Measurements from ENCODE around the gene TGFBR3. TPM values are rescaled to one million over a fixed set of nuclear protein-coding genes. Genes with fewer than 3 reads are reported as not detected.
A peak's percentile ranks its signal among the peaks of the same experiment; 100 is the strongest.

TGFBR3 gene
- total RNA-seq, 1 donor from 2014 or later: 25.8 TPM

GRCh38 chr1:91803847-91804545, 82.0 kb downstream of the TGFBR3 start:
- peak in 1 of 2 donors; percentile 75 for DNase-seq (ENCODE audit: low read depth in 2 of 2)

- DNase-seq (ENCODE audit: low read depth in 2 of 2): no peak
Measured at GRCh38 chr1:91803123-91803522, 82.8 kb downstream of the TGFBR3 start.

- DNase-seq (ENCODE audit: low read depth in 2 of 2): no peak
Measured at GRCh38 chr1:91801496-91802115, 84.3 kb downstream of the TGFBR3 start.

- DNase-seq (ENCODE audit: low read depth in 2 of 2): no peak
Measured at GRCh38 chr1:91799863-91800262, 86.1 kb downstream of the TGFBR3 start.

GRCh38 chr1:91799159-91799558, 86.8 kb downstream of the TGFBR3 start:
- DNase-seq (ENCODE audit: low read depth in 2 of 2): no peak

GRCh38 chr1:91798740-91799139, 87.2 kb downstream of the TGFBR3 start:
- DNase-seq (ENCODE audit: low read depth in 2 of 2): no peak

- no peak for DNase-seq (ENCODE audit: low read depth in 2 of 2)
Measured at GRCh38 chr1:91798241-91798648, 87.7 kb downstream of the TGFBR3 start.

GRCh38 chr1:91797164-91797563, 88.8 kb downstream of the TGFBR3 start:
- DNase-seq (ENCODE audit: low read depth in 2 of 2): no peak

GRCh38 chr1:91796390-91796654, 89.6 kb downstream of the TGFBR3 start:
- DNase-seq (ENCODE audit: low read depth in 2 of 2): no peak

- peak in 1 of 2 donors; percentile 77 for DNase-seq (ENCODE audit: low read depth in 2 of 2)
Measured at GRCh38 chr1:91795591-91796389, 90.2 kb downstream of the TGFBR3 start.

GRCh38 chr1:91793877-91794276, 92.1 kb downstream of the TGFBR3 start:
- no peak for DNase-seq (ENCODE audit: low read depth in 2 of 2)

GRCh38 chr1:91793189-91793588, 92.8 kb downstream of the TGFBR3 start:
- no peak for DNase-seq (ENCODE audit: low read depth in 2 of 2)

- peak; percentile 47 to 84 for DNase-seq (ENCODE audit: low read depth in 2 of 2)
Measured at GRCh38 chr1:91792489-91793071, 93.4 kb downstream of the TGFBR3 start.

GRCh38 chr1:91791691-91792488, 94.1 kb downstream of the TGFBR3 start:
- DNase-seq (ENCODE audit: low read depth in 2 of 2): no peak

- peak in 1 of 2 donors; percentile 41 for DNase-seq (ENCODE audit: low read depth in 2 of 2)
Measured at GRCh38 chr1:91791103-91791502, 94.8 kb downstream of the TGFBR3 start.

- DNase-seq (ENCODE audit: low read depth in 2 of 2): peak in 1 of 2 donors; percentile 79
Measured at GRCh38 chr1:91790392-91790791, 95.6 kb downstream of the TGFBR3 start.

GRCh38 chr1:91789273-91789997, 96.5 kb downstream of the TGFBR3 start:
- no peak for DNase-seq (ENCODE audit: low read depth in 2 of 2)

GRCh38 chr1:91787919-91788318, 98.0 kb downstream of the TGFBR3 start:
- no peak for DNase-seq (ENCODE audit: low read depth in 2 of 2)

GRCh38 chr1:91784616-91785015, 101.3 kb downstream of the TGFBR3 start:
- peak; percentile 24 to 38 for DNase-seq (ENCODE audit: low read depth in 2 of 2)

- DNase-seq (ENCODE audit: low read depth in 2 of 2): no peak
Measured at GRCh38 chr1:91784191-91784590, 101.8 kb downstream of the TGFBR3 start.

Data from lung microvascular endothelial cell (primary cell).